HepG2 (cell line): ENCODE results near the gene ZNF513. TPM values are rescaled to one million over a fixed set of nuclear protein-coding genes. Genes with fewer than 3 reads are reported as not detected.

Experiments
- ARID2 ChIP-seq: sonication (generic); formaldehyde crosslinking; IDR thresholded peaks from 2 replicates; pipeline ENCODE4 v1.8.1; 2022; ENCODE audit warnings: mild to moderate bottlenecking, missing genetic modification reagents, borderline replicate concordance
- EHMT2 ChIP-seq: fragments of 200-600 bp; sonication (generic); IDR thresholded peaks from 2 replicates; pipeline ENCODE4 v1.7.0; 2017; ENCODE audit warnings: antibody characterized with exemption, low read depth, low read length, borderline replicate concordance
- JDP2 ChIP-seq: sonication (generic); formaldehyde crosslinking; IDR thresholded peaks from 2 replicates; pipeline ENCODE4 v1.8.1; 2022; ENCODE audit warnings: missing genetic modification reagents, borderline replicate concordance
- JUNB ChIP-seq: sonication (generic); formaldehyde crosslinking; IDR thresholded peaks from 2 replicates; pipeline ENCODE4 v1.8.0; 2022; ENCODE audit warnings: missing genetic modification reagents, mild to moderate bottlenecking, borderline replicate concordance
- KLF15 ChIP-seq: sonication (generic); formaldehyde crosslinking; IDR thresholded peaks from 2 replicates; pipeline ENCODE4 v1.8.1; 2023; ENCODE audit warnings: borderline replicate concordance, mild to moderate bottlenecking, inconsistent platforms, missing genetic modification reagents, mixed read lengths
- NFATC3 ChIP-seq: sonication (generic); formaldehyde crosslinking; IDR thresholded peaks from 2 replicates; pipeline ENCODE4 v1.5.1; 2020; ENCODE audit warnings: mild to moderate bottlenecking, missing genetic modification reagents
- NFIB ChIP-seq: sonication (generic); formaldehyde crosslinking; IDR thresholded peaks from 2 replicates; pipeline ENCODE4 v1.9.0; 2021; ENCODE audit warnings: missing genetic modification reagents, mild to moderate bottlenecking, borderline replicate concordance
- PAF1 ChIP-seq: IDR thresholded peaks from 2 replicates; pipeline ENCODE4 v1.6.1; 2016; ENCODE audit warnings: missing genetic modification reagents, missing compliant biosample characterization
- PCBP2 ChIP-seq: fragments of 200-400 bp; formaldehyde crosslinking; optimal IDR thresholded peaks from 2 replicates; pipeline ENCODE3; 2018; ENCODE audit warnings: low read length, low read depth; ENCODE audit not compliant: poor library complexity, severe bottlenecking
- RARA ChIP-seq: IDR thresholded peaks from 2 replicates; pipeline ENCODE4 v1.6.1; 2016; ENCODE audit warnings: missing genetic modification reagents, missing compliant biosample characterization
- ZNF136 ChIP-seq: sonication (generic); formaldehyde crosslinking; IDR thresholded peaks from 2 replicates; pipeline ENCODE4 v1.8.1; 2022; ENCODE audit warnings: low read depth, mild to moderate bottlenecking, moderate library complexity, missing genetic modification reagents
- ZNF350 ChIP-seq: sonication (generic); formaldehyde crosslinking; IDR thresholded peaks from 2 replicates; pipeline ENCODE4 v1.4.0; 2020; ENCODE audit warnings: mild to moderate bottlenecking, low read depth, missing genetic modification reagents, borderline replicate concordance
- ZNF382 ChIP-seq: sonication (generic); formaldehyde crosslinking; IDR thresholded peaks from 2 replicates; pipeline ENCODE4 v1.5.0; 2020; ENCODE audit warnings: missing genetic modification reagents, mild to moderate bottlenecking, borderline replicate concordance
- polyA plus RNA-seq, 8 experiments: library from polyadenylated mRNA; depleted of rRNA in 3 of 8; stranded (reverse) in 7 of 8; unstranded in 1 of 8; fragments of >200 nt; fragmentation: Illumina TruSeq in 4 of 8; extraction: Trizol in 4 of 8; gene quantifications; 2 replicates each; pipeline versions ENCODE4 v1.2.1 to v1.2.3, GENCODE V29; 2011 to 2016; ENCODE audit warnings: low read depth in 4 of 8, missing spikeins in 1 of 8, mixed read lengths in 1 of 8; ENCODE audit not compliant: insufficient read depth in 1 of 8
- total RNA-seq, 5 experiments: library from RNA; depleted of rRNA; stranded (reverse); fragments of >200 nt; fragmentation: Illumina TruSeq; extraction: Trizol; gene quantifications; 2 replicates each; pipeline ENCODE4 v1.2.3, GENCODE V29; 2016; ENCODE audit warnings: low read depth in 1 of 5
- TF ChIP-seq, protein P1 (sequence below): sonication (generic); formaldehyde crosslinking; IDR thresholded peaks from 2 replicates; pipeline ENCODE4 v1.5.0; 2020; ENCODE audit warnings: mild to moderate bottlenecking, missing genetic modification reagents
- TF ChIP-seq, protein P2 (sequence below): sonication (generic); formaldehyde crosslinking; IDR thresholded peaks from 2 replicates; pipeline ENCODE4 v1.4.0; 2020; ENCODE audit warnings: missing genetic modification reagents
- TF ChIP-seq, protein P3 (sequence below): sonication (generic); formaldehyde crosslinking; IDR thresholded peaks from 2 replicates; pipeline ENCODE4 v1.8.0; 2022; ENCODE audit warnings: mild to moderate bottlenecking, missing genetic modification reagents, moderate library complexity
- TF ChIP-seq, protein P4 (sequence below): sonication (generic); formaldehyde crosslinking; conservative IDR thresholded peaks from 2 replicates; pipeline ENCODE4 v1.4.0; 2020; ENCODE audit warnings: missing genetic modification reagents
- TF ChIP-seq, protein P5 (sequence below): sonication (generic); formaldehyde crosslinking; IDR thresholded peaks from 2 replicates; pipeline ENCODE4 v1.8.1; 2022; ENCODE audit warnings: mild to moderate bottlenecking, missing genetic modification reagents
- TF ChIP-seq, protein P6 (sequence below): sonication (generic); formaldehyde crosslinking; IDR thresholded peaks from 2 replicates; pipeline ENCODE4 v1.4.0; 2020; ENCODE audit warnings: missing genetic modification reagents

ZNF513 gene
- total and polyA plus RNA-seq, 2 of the 13 experiments (the other 11 are each of a cell fraction or from before 2014, with no cell fraction given), result 4.9 to 6.3 TPM

DNA sequence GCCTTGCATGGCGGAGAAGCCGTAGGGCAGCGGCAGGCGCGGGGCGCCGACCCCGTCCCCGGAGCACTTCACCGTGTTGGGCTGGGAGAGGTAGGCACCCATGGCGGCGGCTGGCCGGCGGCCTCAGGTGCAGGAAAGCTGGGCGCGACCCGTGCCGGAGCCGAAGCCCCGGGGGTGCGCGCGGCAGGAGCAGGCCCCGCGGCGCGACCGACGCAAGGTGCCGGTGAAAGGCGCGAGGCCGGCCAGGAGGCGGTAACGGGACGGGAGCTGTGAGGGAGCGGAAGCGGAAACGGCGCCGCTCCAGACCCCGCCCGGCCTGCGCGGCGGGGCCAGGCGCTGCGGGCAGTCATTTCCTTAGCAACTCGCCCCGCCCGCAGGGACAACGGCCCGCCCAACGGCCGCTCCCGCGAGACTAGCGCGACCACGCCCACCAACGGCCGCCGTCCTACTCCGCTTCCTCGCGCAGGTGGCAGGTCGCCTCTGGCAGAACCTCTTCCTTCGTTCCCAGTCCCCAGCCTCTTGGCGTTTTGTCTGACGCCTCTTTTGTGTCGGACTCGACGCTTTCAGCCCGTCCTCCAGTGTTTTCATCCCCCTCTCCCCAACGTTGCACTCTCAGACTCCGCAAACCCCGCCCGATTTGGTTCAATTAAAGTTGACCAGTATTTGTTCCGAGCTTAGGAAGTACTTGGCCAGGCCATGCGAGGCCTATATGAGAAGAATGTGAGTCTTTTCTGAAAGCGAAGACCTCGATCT lies 29.0 kb upstream of the ZNF513 start, which contains the start of gene PPM1G (continued):
- TF ChIP-seq ARID2 (CRISPR knock-in tag) (peak; percentile 73; the same call in 1 of the 2 replicates), ZNF382 (no peak), EHMT2 (no peak), PAF1 (CRISPR knock-in tag) (no peak), NFIB (CRISPR knock-in tag) (no peak), PCBP2 (no peak), JUNB (CRISPR knock-in tag) (no peak), RARA (no peak; the same call in none of the 2 replicates), KLF15 (CRISPR knock-in tag) (no peak; the same call in 1 of the 2 replicates), NFATC3 (CRISPR knock-in tag) (0 out of 2 replicates have a peak, but pooled peaks have one; percentile 29), ZNF136 (CRISPR knock-in tag) (peak; percentile 95), ZNF350 (CRISPR knock-in tag) (peak; percentile 73; the same call in 1 of the 2 replicates), JDP2 (CRISPR knock-in tag) (peak; percentile 31; the same call in 1 of the 2 replicates)
- TF ChIP-seq, protein P1, sequence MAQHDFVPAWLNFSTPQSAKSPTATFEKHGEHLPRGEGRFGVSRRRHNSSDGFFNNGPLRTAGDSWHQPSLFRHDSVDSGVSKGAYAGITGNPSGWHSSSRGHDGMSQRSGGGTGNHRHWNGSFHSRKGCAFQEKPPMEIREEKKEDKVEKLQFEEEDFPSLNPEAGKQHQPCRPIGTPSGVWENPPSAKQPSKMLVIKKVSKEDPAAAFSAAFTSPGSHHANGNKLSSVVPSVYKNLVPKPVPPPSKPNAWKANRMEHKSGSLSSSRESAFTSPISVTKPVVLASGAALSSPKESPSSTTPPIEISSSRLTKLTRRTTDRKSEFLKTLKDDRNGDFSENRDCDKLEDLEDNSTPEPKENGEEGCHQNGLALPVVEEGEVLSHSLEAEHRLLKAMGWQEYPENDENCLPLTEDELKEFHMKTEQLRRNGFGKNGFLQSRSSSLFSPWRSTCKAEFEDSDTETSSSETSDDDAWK (CRISPR knock-in tag), result no peak
- TF ChIP-seq, protein P2, sequence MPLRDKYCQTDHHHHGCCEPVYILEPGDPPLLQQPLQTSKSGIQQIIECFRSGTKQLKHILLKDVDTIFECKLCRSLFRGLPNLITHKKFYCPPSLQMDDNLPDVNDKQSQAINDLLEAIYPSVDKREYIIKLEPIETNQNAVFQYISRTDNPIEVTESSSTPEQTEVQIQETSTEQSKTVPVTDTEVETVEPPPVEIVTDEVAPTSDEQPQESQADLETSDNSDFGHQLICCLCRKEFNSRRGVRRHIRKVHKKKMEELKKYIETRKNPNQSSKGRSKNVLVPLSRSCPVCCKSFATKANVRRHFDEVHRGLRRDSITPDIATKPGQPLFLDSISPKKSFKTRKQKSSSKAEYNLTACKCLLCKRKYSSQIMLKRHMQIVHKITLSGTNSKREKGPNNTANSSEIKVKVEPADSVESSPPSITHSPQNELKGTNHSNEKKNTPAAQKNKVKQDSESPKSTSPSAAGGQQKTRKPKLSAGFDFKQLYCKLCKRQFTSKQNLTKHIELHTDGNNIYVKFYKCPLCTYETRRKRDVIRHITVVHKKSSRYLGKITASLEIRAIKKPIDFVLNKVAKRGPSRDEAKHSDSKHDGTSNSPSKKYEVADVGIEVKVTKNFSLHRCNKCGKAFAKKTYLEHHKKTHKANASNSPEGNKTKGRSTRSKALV (CRISPR knock-in tag), result peak; percentile 61; the same call in 1 of the 2 replicates
- TF ChIP-seq, protein P3, sequence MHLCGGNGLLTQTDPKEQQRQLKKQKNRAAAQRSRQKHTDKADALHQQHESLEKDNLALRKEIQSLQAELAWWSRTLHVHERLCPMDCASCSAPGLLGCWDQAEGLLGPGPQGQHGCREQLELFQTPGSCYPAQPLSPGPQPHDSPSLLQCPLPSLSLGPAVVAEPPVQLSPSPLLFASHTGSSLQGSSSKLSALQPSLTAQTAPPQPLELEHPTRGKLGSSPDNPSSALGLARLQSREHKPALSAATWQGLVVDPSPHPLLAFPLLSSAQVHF (CRISPR knock-in tag), result peak; percentile 88; the same call in 1 of the 2 replicates
- TF ChIP-seq, protein P4, sequence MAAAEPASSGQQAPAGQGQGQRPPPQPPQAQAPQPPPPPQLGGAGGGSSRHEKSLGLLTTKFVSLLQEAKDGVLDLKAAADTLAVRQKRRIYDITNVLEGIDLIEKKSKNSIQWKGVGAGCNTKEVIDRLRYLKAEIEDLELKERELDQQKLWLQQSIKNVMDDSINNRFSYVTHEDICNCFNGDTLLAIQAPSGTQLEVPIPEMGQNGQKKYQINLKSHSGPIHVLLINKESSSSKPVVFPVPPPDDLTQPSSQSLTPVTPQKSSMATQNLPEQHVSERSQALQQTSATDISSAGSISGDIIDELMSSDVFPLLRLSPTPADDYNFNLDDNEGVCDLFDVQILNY (CRISPR knock-in tag), result peak; percentile 70
- TF ChIP-seq, protein P5, sequence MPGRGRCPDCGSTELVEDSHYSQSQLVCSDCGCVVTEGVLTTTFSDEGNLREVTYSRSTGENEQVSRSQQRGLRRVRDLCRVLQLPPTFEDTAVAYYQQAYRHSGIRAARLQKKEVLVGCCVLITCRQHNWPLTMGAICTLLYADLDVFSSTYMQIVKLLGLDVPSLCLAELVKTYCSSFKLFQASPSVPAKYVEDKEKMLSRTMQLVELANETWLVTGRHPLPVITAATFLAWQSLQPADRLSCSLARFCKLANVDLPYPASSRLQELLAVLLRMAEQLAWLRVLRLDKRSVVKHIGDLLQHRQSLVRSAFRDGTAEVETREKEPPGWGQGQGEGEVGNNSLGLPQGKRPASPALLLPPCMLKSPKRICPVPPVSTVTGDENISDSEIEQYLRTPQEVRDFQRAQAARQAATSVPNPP (CRISPR knock-in tag), result peak; percentile 91
- TF ChIP-seq, protein P6, sequence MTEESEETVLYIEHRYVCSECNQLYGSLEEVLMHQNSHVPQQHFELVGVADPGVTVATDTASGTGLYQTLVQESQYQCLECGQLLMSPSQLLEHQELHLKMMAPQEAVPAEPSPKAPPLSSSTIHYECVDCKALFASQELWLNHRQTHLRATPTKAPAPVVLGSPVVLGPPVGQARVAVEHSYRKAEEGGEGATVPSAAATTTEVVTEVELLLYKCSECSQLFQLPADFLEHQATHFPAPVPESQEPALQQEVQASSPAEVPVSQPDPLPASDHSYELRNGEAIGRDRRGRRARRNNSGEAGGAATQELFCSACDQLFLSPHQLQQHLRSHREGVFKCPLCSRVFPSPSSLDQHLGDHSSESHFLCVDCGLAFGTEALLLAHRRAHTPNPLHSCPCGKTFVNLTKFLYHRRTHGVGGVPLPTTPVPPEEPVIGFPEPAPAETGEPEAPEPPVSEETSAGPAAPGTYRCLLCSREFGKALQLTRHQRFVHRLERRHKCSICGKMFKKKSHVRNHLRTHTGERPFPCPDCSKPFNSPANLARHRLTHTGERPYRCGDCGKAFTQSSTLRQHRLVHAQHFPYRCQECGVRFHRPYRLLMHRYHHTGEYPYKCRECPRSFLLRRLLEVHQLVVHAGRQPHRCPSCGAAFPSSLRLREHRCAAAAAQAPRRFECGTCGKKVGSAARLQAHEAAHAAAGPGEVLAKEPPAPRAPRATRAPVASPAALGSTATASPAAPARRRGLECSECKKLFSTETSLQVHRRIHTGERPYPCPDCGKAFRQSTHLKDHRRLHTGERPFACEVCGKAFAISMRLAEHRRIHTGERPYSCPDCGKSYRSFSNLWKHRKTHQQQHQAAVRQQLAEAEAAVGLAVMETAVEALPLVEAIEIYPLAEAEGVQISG (CRISPR knock-in tag), result peak; percentile 94
